GM23338 (cell line): ENCODE data around the gene CCNB1. TPM values are rescaled to one million over a fixed set of nuclear protein-coding genes. Genes with fewer than 3 reads are reported as not detected.

Source experiments
- ATAC-seq: fragments of 200-7000 bp; cut with Tn5 transposase; 3 replicates; pipeline ENCODE4 v1.9.1; 2020
- DNase-seq: peaks from one replicate; pipeline ENCODE4 v3.0.0-alpha.2; 2015; ENCODE audit warnings: low spot score
- H2AFZ ChIP-seq: fragments of 200-600 bp; sonication (generic); 2 replicates; pipeline ENCODE4 v1.8.0; 2016; ENCODE audit warnings: antibody characterized with exemption, mild to moderate bottlenecking, moderate library complexity
- H3F3A ChIP-seq: fragments of 200-600 bp; sonication (generic); replicated peaks from 2 replicates; pipeline ENCODE4 v1.8.0; 2017; ENCODE audit warnings: antibody characterized with exemption, mixed run types, low read depth
- H3K27ac ChIP-seq: fragments of 200-600 bp; sonication (generic); 2 replicates; pipeline ENCODE4 v1.6.1; 2016; ENCODE audit warnings: low read depth
- H3K27me3 ChIP-seq: fragments of 200-600 bp; sonication (generic); 2 replicates; pipeline ENCODE4 v1.8.0; 2016; ENCODE audit warnings: mild to moderate bottlenecking, mixed run types, moderate library complexity; ENCODE audit not compliant: insufficient read depth
- H3K36me3 ChIP-seq: fragments of 200-600 bp; sonication (generic); 2 replicates; pipeline ENCODE4 v1.8.0; 2016; ENCODE audit warnings: mild to moderate bottlenecking; ENCODE audit not compliant: insufficient read depth
- H3K4me1 ChIP-seq: fragments of 200-600 bp; sonication (generic); 2 replicates; pipeline ENCODE4 v1.8.0; 2016; ENCODE audit warnings: mild to moderate bottlenecking, moderate library complexity; ENCODE audit not compliant: insufficient read depth
- H3K4me2 ChIP-seq: fragments of 200-600 bp; sonication (generic); 2 replicates; pipeline ENCODE4 v1.7.1; 2017; ENCODE audit warnings: mixed run types
- H3K4me3 ChIP-seq: fragments of 200-600 bp; sonication (generic); 2 replicates; pipeline ENCODE4 v1.6.1; 2016; ENCODE audit warnings: mixed run types
- H3K79me2 ChIP-seq: fragments of 200-600 bp; sonication (generic); replicated peaks from 2 replicates; pipeline ENCODE4 v1.8.0; 2017; ENCODE audit warnings: mild to moderate bottlenecking; ENCODE audit not compliant: insufficient read depth
- H3K9me2 ChIP-seq: fragments of 200-600 bp; sonication (generic); 2 replicates; pipeline ENCODE4 v1.8.0; 2017; ENCODE audit not compliant: insufficient read depth
- H4K20me1 ChIP-seq: fragments of 200-600 bp; sonication (generic); replicated peaks from 2 replicates; pipeline ENCODE4 v1.8.0; 2017; ENCODE audit warnings: mild to moderate bottlenecking; ENCODE audit not compliant: insufficient read depth
- H3K27ac Mint-ChIP-seq: 2 replicates; pipeline ENCODE4 v1.8.0; 2020; ENCODE audit warnings: inconsistent platforms, mild to moderate bottlenecking, moderate library complexity, mixed read lengths
- H3K27me3 Mint-ChIP-seq: 3 replicates; pipeline ENCODE4 v1.8.0; 2022; ENCODE audit warnings: low read depth, mild to moderate bottlenecking, moderate library complexity, mixed read lengths, inconsistent platforms; ENCODE audit not compliant: insufficient read depth, poor library complexity
- H3K36me3 Mint-ChIP-seq: 3 replicates; pipeline ENCODE4 v1.8.0; 2021; ENCODE audit warnings: low read depth, mild to moderate bottlenecking, inconsistent platforms, moderate library complexity, mixed read lengths
- H3K4me1 Mint-ChIP-seq: 3 replicates; pipeline ENCODE4 v1.8.0; 2020; ENCODE audit warnings: mild to moderate bottlenecking, inconsistent platforms, mixed read lengths
- H3K4me3 Mint-ChIP-seq: 3 replicates; pipeline ENCODE4 v1.8.0; 2021; ENCODE audit warnings: moderate library complexity, mild to moderate bottlenecking, inconsistent platforms, mixed read lengths
- H3K9me3 Mint-ChIP-seq: 3 replicates; pipeline ENCODE4 v1.8.0; 2020; ENCODE audit warnings: moderate library complexity, mild to moderate bottlenecking, inconsistent platforms, mixed read lengths
- CREB1 ChIP-seq: fragments of 250-450 bp; sonication (Bioruptor Pico); IDR thresholded peaks from 2 replicates; pipeline ENCODE4 v1.5.0; 2020; ENCODE audit warnings: low read depth, mild to moderate bottlenecking, moderate library complexity
- CTCF ChIP-seq, 2 experiments: fragments of 200-600 bp in 1 of 2; sonication (generic) in 1 of 2; conservative IDR thresholded peaks; 2 replicates each; pipeline versions ENCODE4 v1.5.1 to v1.6.1; 2016 to 2017; ENCODE audit warnings: antibody characterized with exemption in 2 of 2, low read depth in 2 of 2, mild to moderate bottlenecking in 2 of 2, moderate library complexity in 1 of 2
- ETS1 ChIP-seq: IDR thresholded peaks from 2 replicates; pipeline ENCODE4 v1.6.1; 2016; ENCODE audit warnings: antibody characterized with exemption
- EZH2 ChIP-seq: fragments of 200-600 bp; sonication (generic); IDR thresholded peaks from one replicate; pipeline ENCODE4 v1.8.0; 2017; ENCODE audit warnings: antibody characterized with exemption, mild to moderate bottlenecking, low read depth; ENCODE audit not compliant: unreplicated experiment
- EZH2phosphoT487 ChIP-seq: fragments of 200-600 bp; sonication (generic); IDR thresholded peaks from one replicate; pipeline ENCODE4 v1.8.1; 2018; ENCODE audit warnings: antibody characterized with exemption; ENCODE audit not compliant: unreplicated experiment
- JUNB ChIP-seq: IDR thresholded peaks from one replicate; pipeline ENCODE4 v1.6.1; 2016; ENCODE audit warnings: antibody characterized with exemption; ENCODE audit not compliant: unreplicated experiment
- NANOG ChIP-seq: IDR thresholded peaks from 2 replicates; pipeline ENCODE4 v1.6.1; 2016; ENCODE audit warnings: antibody characterized with exemption, borderline replicate concordance
- POLR2AphosphoS5 ChIP-seq: IDR thresholded peaks from 2 replicates; pipeline ENCODE4 v1.6.1; 2016; ENCODE audit warnings: antibody characterized with exemption, low read depth
- REST ChIP-seq: IDR thresholded peaks from one replicate; pipeline ENCODE4 v1.6.1; 2018; ENCODE audit warnings: antibody characterized with exemption; ENCODE audit not compliant: unreplicated experiment
- STAT1 ChIP-seq: IDR thresholded peaks from one replicate; pipeline ENCODE4 v1.6.1; 2016; ENCODE audit warnings: antibody characterized with exemption; ENCODE audit not compliant: unreplicated experiment
- ZNF114 ChIP-seq: fragments of 250-450 bp; sonication (Bioruptor Pico); IDR thresholded peaks from 2 replicates; pipeline ENCODE4 v1.5.0; 2020; ENCODE audit warnings: mild to moderate bottlenecking, moderate library complexity
- polyA plus RNA-seq: library from polyadenylated mRNA; unstranded; fragments of >200 nt; fragmentation: Nextera tagmentation; extraction: Ambion mirVana; gene quantifications from 2 replicates; pipeline ENCODE4 v1.2.1, GENCODE V29; 2016
- total RNA-seq: library from RNA; depleted of rRNA; stranded (reverse); fragments of >200 nt; shearing (Covaris generic); gene quantifications from 2 replicates; pipeline ENCODE4 v1.2.3, GENCODE V29; 2014

The CCNB1 gene
- total and polyA plus RNA-seq, 2 experiments from 2014 or later, result 273 to 400 TPM

- no peaks in the 10 kb centered on the region for H3K4me1 Mint-ChIP-seq
- peaks cover 5% of the 10 kb centered on the region for H3K27me3 Mint-ChIP-seq
- Histone ChIP-seq H3K4me1 (no peaks in the 10 kb centered on the region), H3K9me2 (no peaks in the 10 kb centered on the region), H3K27me3 (no peaks in the 10 kb centered on the region), H3K79me2 (no peaks in the 10 kb centered on the region), H4K20me1 (no peaks in the 10 kb centered on the region), H3K4me2 (no peak overlapping the region), H3K27ac (no peak overlapping the region), H3K36me3 (peaks cover 5% of the 10 kb centered on the region; the same call in 1 of the 2 replicates), H3K4me3 (no peak overlapping the region), H3F3A (no peaks in the 10 kb centered on the region), H2AFZ (no peak overlapping the region)
- H3K27ac Mint-ChIP-seq, result no peak overlapping the region
- no peaks in the 10 kb centered on the region for H3K9me3 Mint-ChIP-seq
- no peak for DNase-seq
- H3K36me3 Mint-ChIP-seq, result peaks cover 65% of the 10 kb centered on the region
- no peak for ATAC-seq
- TF ChIP-seq CTCF (conservative IDR thresholded peaks at IDR 0.05; ENCODE audit: low read depth in 2 of 2), result no peak
- no peak overlapping the region for H3K4me3 Mint-ChIP-seq
These were observed 42.7 kb downstream of the CCNB1 start for GRCh38 chr5:69209602-69210001.

- H3K36me3 Mint-ChIP-seq, result peaks cover 60% of the 10 kb centered on the region
- TF ChIP-seq ZNF114 (CRISPR knock-in tag), result no peak
- no peak for TF ChIP-seq STAT1
- no peak for TF ChIP-seq ETS1
- no peak for TF ChIP-seq JUNB
- no peak for TF ChIP-seq CTCF (conservative IDR thresholded peaks at IDR 0.05; ENCODE audit: low read depth in 2 of 2)
- no peak for TF ChIP-seq POLR2AphosphoS5
- no peak for TF ChIP-seq REST
- no peak for TF ChIP-seq EZH2
- TF ChIP-seq CREB1, result no peak
- TF ChIP-seq EZH2phosphoT487, result no peak
- TF ChIP-seq NANOG, result no peak
These were observed 44.2 kb downstream of the CCNB1 start for GRCh38 chr5:69211200-69211599.

More at GRCh38 chr5:69211200-69211599, 44.2 kb downstream of the CCNB1 start:
- H3K4me1 ChIP-seq, result no peaks in the 10 kb centered on the region
- no peak overlapping the region for H3K27ac Mint-ChIP-seq
- H3K79me2 ChIP-seq, result no peaks in the 10 kb centered on the region
- no peak overlapping the region for H3K4me3 Mint-ChIP-seq
- peaks cover 3% of the 10 kb centered on the region for H3K27me3 Mint-ChIP-seq
- H3K4me2 ChIP-seq, result no peak overlapping the region
- DNase-seq, result no peak
- no peak overlapping the region for H3K27ac ChIP-seq
- H3K9me2 ChIP-seq, result no peaks in the 10 kb centered on the region
- H2AFZ ChIP-seq, result no peak overlapping the region
- no peaks in the 10 kb centered on the region for H4K20me1 ChIP-seq
- no peak for ATAC-seq
- no peaks in the 10 kb centered on the region for H3K9me3 Mint-ChIP-seq
- H3K4me1 Mint-ChIP-seq, result no peaks in the 10 kb centered on the region; the same call in 2 of the 3 replicates
- H3K27me3 ChIP-seq, result no peaks in the 10 kb centered on the region
- no peaks in the 10 kb centered on the region for H3F3A ChIP-seq
- peaks cover 9% of the 10 kb centered on the region; the same call in 1 of the 2 replicates for H3K36me3 ChIP-seq
- H3K4me3 ChIP-seq, result no peak overlapping the region
